Activated B cell treated with CpG ODN at 0.5 μM for 24 hours (primary cell): ENCODE data around the gene C2CD5. TPM values are rescaled to one million over a fixed set of nuclear protein-coding genes. Genes with fewer than 3 reads are reported as not detected.

ENCODE experiments used
- ATAC-seq: fragments of 200-7000 bp; cut with Tn5 transposase; one replicate; pipeline ENCODE4 v1.10.0; 2021; ENCODE audit warnings: low read depth, mild to moderate bottlenecking, moderate library complexity
- CTCF ChIA-PET: fragments of 350-600 bp; sonication (Branson Sonifier 250); formaldehyde crosslinking; loops from one replicate; lab custom pipeline; 2021; ENCODE audit warnings: antibody characterized with exemption; lab: Charles Lee
- POLR2A ChIA-PET: fragments of 350-600 bp; sonication (Branson Sonifier 250); formaldehyde crosslinking; loops from one replicate; lab custom pipeline; 2021; ENCODE audit warnings: antibody characterized with exemption; lab: Charles Lee
- DNase-seq: peaks from one replicate; pipeline ENCODE4 v3.0.0; 2022
- H3K27ac Mint-ChIP-seq: one replicate; pipeline ENCODE4 v1.8.0; 2020; ENCODE audit warnings: mixed read lengths
- H3K27me3 Mint-ChIP-seq: one replicate; pipeline ENCODE4 v1.8.0; 2021; ENCODE audit warnings: mixed read lengths
- H3K36me3 Mint-ChIP-seq: one replicate; pipeline ENCODE4 v1.8.0; 2021; ENCODE audit warnings: low read depth, mixed read lengths
- H3K4me1 Mint-ChIP-seq: one replicate; pipeline ENCODE4 v1.8.0; 2021; ENCODE audit warnings: mixed read lengths
- H3K4me3 Mint-ChIP-seq: one replicate; pipeline ENCODE4 v1.8.0; 2020; ENCODE audit warnings: mild to moderate bottlenecking, mixed read lengths
- H3K9me3 Mint-ChIP-seq: one replicate; pipeline ENCODE4 v1.8.0; 2020; ENCODE audit warnings: mixed read lengths
- intact Hi-C: fragments of 100-400 bp; cut with micrococcal nuclease; formaldehyde crosslinking; loops from one replicate; pipeline ENCODE4 v1.15.1; 2024
- total RNA-seq: library from RNA; stranded (reverse); gene quantifications from 2 replicates; pipeline ENCODE4 v1.2.3, GENCODE V29; 2022
- TF ChIP-seq, protein P1 (sequence below): fragments of 200-600 bp; IDR thresholded peaks from one replicate; pipeline ENCODE4 v1.8.0; 2022; ENCODE audit warnings: antibody characterized with exemption, mild to moderate bottlenecking

C2CD5 gene, protein sequence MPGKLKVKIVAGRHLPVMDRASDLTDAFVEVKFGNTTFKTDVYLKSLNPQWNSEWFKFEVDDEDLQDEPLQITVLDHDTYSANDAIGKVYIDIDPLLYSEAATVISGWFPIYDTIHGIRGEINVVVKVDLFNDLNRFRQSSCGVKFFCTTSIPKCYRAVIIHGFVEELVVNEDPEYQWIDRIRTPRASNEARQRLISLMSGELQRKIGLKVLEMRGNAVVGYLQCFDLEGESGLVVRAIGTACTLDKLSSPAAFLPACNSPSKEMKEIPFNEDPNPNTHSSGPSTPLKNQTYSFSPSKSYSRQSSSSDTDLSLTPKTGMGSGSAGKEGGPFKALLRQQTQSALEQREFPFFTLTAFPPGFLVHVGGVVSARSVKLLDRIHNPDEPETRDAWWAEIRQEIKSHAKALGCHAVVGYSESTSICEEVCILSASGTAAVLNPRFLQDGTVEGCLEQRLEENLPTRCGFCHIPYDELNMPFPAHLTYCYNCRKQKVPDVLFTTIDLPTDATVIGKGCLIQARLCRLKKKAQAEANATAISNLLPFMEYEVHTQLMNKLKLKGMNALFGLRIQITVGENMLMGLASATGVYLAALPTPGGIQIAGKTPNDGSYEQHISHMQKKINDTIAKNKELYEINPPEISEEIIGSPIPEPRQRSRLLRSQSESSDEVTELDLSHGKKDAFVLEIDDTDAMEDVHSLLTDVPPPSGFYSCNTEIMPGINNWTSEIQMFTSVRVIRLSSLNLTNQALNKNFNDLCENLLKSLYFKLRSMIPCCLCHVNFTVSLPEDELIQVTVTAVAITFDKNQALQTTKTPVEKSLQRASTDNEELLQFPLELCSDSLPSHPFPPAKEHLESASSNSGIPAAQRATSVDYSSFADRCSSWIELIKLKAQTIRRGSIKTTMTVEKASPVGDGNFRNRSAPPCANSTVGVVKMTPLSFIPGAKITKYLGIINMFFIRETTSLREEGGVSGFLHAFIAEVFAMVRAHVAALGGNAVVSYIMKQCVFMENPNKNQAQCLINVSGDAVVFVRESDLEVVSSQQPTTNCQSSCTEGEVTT
- total RNA-seq, result 30.7 and 38.4 TPM in 2 replicates

DNA sequence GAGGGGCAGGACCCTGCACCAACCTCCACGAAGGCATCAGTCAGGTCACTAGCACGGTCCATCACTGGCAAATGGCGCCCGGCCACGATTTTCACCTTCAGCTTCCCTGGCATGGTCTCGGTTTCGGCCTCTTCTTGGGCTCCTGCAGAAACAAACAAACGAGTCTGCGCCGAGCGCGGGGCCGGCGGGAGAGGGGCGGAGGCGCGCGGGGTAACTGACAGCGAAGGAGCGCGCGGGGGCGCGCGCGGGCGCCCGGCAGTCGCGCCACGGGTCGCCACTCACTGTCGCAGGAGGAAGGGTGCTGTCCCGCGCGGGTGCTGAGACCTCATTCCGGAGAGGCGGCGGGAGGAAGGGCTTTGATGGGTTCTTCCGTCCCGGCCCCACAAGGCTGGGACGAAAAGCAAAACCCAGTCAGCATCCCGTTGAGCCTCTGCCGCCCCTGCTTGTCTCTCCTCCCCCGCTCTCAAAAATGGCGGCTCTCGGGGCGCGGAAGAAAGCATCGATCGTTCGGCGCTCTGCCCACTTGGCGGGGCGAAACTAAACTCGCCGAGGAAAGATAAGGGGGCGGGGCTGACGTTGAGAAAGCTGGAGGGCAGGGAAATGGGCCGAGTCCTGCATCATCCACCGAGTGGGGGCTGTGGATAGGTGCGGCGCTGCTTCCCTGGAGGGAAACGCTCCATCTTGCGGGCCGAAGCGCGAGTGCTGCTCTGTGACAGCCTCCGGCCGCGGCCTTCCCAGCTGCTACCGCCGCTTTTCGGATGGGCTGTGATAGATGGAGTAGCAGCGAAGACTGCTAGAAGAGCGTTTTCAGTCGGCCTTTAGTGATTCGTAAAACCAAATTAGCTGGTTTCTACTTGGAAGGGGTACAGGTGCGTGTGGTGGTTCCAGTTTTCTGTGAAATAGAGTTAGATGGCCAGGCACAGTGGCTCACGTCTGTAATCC lies at the start of gene C2CD5:
TSS of gene C2CD5 (minus strand) at position 505 of the 942 bp plus-strand sequence. CDS start at position 113, 392 bp downstream.
- peak; percentile 86 for DNase-seq
- intact Hi-C loops, result loop anchor here (1.0 to 2.0 kb wide), 7 partner anchors 16 to 1108 kb away; partner anchors contain the start of genes CMAS, ETNK1, GOLT1B and LDHB
- H3K4me1 Mint-ChIP-seq, result peaks cover 42% of the 10 kb centered on the region

DNA sequence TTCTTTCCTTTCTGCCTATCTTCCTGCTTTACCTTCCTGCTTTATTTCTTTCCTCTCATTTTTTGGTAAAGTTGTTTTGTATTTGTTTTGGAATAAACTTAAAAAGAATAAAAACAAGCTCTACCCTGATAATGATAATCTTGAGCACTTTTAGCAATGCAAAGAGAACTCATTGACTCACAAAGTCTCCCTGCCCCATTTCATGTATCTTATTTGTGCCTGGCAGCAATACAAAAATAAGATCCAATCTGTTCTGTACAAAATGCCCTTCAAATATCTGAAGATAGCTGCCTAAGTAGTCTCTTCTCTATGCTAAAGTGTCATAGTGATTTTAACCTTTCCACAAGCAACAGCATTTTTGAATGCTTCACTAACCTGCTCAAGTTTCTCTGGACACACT lies 49.5 kb upstream of the C2CD5 start:
- no peaks in the 10 kb centered on the region for H3K27me3 Mint-ChIP-seq
- ChIA-PET POLR2A (no interaction called here), CTCF (no interaction called here)
- intact Hi-C loops, result no loop called here
- H3K27ac Mint-ChIP-seq, result no peak overlapping the region
- H3K36me3 Mint-ChIP-seq, result no peaks in the 10 kb centered on the region
- no peak overlapping the region for H3K4me3 Mint-ChIP-seq
- no peak for ATAC-seq
- H3K9me3 Mint-ChIP-seq, result no peaks in the 10 kb centered on the region
- DNase-seq, result no peak
- TF ChIP-seq, protein P1, sequence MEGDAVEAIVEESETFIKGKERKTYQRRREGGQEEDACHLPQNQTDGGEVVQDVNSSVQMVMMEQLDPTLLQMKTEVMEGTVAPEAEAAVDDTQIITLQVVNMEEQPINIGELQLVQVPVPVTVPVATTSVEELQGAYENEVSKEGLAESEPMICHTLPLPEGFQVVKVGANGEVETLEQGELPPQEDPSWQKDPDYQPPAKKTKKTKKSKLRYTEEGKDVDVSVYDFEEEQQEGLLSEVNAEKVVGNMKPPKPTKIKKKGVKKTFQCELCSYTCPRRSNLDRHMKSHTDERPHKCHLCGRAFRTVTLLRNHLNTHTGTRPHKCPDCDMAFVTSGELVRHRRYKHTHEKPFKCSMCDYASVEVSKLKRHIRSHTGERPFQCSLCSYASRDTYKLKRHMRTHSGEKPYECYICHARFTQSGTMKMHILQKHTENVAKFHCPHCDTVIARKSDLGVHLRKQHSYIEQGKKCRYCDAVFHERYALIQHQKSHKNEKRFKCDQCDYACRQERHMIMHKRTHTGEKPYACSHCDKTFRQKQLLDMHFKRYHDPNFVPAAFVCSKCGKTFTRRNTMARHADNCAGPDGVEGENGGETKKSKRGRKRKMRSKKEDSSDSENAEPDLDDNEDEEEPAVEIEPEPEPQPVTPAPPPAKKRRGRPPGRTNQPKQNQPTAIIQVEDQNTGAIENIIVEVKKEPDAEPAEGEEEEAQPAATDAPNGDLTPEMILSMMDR, result no peak
- H3K4me1 Mint-ChIP-seq, result no peaks in the 10 kb centered on the region

More for the DNA sequence above, at the start of gene C2CD5:
- H3K4me3 Mint-ChIP-seq, result peak within 1 kb of the TSS; percentile 92
- H3K27me3 Mint-ChIP-seq, result no peaks in the 10 kb centered on the region
- peaks cover under 1% of the 10 kb centered on the region for H3K9me3 Mint-ChIP-seq
- TF ChIP-seq, protein P1, result no peak
- ChIA-PET CTCF (interaction anchor here (1.1 to 1.4 kb wide), 2 partner anchors 15 to 86 kb away, joined by 3 to 9 read pairs; no protein-coding TSS in a partner anchor), POLR2A (interaction anchor here (0.6 to 2.6 kb wide), 15 partner anchors 9 to 1043 kb away, joined by 3 to 40 read pairs (median 7); partner anchors contain the start of genes ETNK1, GOLT1B, LDHB and RECQL)
- H3K36me3 Mint-ChIP-seq, result peaks cover 18% of the 10 kb centered on the region
- ATAC-seq, result peak; percentile 89
- H3K27ac Mint-ChIP-seq, result peak within 1 kb of the TSS; percentile 96

DNA sequence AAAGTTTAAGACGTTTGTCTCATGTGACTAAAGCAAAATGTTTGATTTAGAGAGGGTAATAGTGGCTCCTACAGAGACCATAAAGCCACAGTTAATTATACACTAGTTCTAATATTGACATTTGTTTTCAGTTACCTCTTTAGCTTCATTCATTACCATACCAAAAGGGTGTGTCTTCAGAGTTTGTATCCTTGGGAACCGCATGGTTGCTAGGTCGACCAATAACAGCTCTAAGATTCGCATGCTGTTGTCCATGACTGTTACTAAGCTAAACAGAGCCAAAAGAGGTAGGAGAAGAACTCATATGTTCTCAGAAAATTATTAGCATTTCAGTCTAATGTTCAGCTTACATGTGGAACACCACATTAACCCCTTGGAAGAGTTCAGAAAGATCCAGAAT lies 44.5 kb upstream of the C2CD5 start:
- H3K36me3 Mint-ChIP-seq, result no peaks in the 10 kb centered on the region
- CTCF ChIA-PET, result no interaction called here
- intact Hi-C loops, result no loop called here

DNA sequence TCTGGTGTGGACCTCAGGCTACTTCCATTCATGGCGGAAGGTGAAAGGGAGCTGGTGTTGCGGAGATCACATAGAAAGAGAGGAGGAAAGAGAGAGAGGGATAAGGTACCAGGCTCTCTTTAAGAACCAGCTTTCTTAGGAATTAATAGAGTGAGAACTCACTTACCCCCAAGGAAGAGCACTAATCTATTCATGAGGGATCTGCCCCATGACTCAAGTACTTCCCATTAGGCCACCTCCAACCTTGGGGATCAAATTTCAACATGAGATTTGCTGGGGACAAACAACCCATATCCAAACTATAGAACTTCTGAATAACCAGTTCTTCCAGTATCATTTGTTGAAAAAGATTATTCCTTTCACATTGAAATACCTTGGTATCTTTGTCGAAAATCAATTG lies 34.0 kb upstream of the C2CD5 start:
- no peaks in the 10 kb centered on the region for H3K4me1 Mint-ChIP-seq
- H3K27me3 Mint-ChIP-seq, result peaks cover 2% of the 10 kb centered on the region
- ATAC-seq, result no peak
- intact Hi-C loops, result no loop called here
- no peak for DNase-seq
- TF ChIP-seq, protein P1, result no peak
- CTCF ChIA-PET, result no interaction called here
- H3K27ac Mint-ChIP-seq, result no peak overlapping the region
- no peaks in the 10 kb centered on the region for H3K9me3 Mint-ChIP-seq
- POLR2A ChIA-PET, result interaction anchor here (0.6 kb wide), 1 partner anchor 9 kb away, joined by 6 read pairs; no protein-coding TSS in a partner anchor
- H3K36me3 Mint-ChIP-seq, result no peaks in the 10 kb centered on the region
- no peak overlapping the region for H3K4me3 Mint-ChIP-seq

More for the DNA sequence above, 44.5 kb upstream of the C2CD5 start:
- Mint-ChIP-seq H3K4me3 (no peak overlapping the region), H3K9me3 (no peaks in the 10 kb centered on the region), H3K27ac (no peak overlapping the region), H3K4me1 (no peaks in the 10 kb centered on the region), H3K27me3 (no peaks in the 10 kb centered on the region)
- TF ChIP-seq, protein P1, result no peak
- no peak for DNase-seq
- POLR2A ChIA-PET, result no interaction called here
- no peak for ATAC-seq
